Measurements from ENCODE around the gene SLC1A5. TPM values are rescaled to one million over a fixed set of nuclear protein-coding genes. Genes with fewer than 3 reads are reported as not detected.
"Not testable (repeated sequence)": the region's sequence is repeated elsewhere in the genome, so short reads cannot be mapped to it uniquely, and the experiment has no call there.

Gene SLC1A5
- polyA plus RNA-seq, 1 donor from 2014 or later: 1.1 TPM

DNA sequence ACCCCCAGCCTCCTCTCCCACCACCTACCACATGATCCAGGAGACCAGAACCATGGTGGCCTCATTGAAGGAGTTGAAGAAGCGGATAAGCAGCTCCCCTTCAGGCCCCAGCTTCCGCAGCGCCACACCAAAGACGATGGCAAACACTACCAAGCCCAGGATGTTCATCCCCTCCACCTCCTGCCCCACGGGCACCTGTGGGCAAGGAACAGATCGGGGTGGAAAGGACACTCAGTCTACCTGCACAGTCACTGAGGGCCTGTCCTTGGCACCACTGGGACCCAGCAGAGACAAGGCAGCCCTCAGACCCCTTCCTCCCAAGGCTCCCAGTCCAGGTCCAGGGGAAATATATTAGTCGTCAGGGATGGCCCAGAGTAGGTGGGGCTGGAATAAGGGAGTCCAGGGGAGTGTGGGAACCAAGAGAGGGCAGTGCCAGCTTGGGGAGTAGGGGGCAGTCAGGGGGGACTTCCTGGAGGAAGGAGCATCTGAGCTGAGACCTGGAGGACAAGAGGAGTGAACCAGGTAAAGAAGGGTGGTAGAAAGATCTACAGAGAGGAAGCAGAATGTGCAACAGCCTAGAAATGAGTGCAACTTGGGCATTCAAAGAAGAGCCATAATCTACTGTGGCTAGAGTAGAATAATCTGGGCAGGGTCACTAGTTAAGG is 5.9 kb downstream of the SLC1A5 start:
- Histone ChIP-seq H3K27me3 (ENCODE audit: insufficient read depth, low read depth, low read length) (peaks cover 9% of the 10 kb centered on the region), H4K20me1 (ENCODE audit: insufficient read depth) (no peaks in the 10 kb centered on the region), H3K9me3 (ENCODE audit: low read length) (no peaks in the 10 kb centered on the region), H3K79me2 (replicated peaks; ENCODE audit: insufficient read depth, low read length) (no peaks in the 10 kb centered on the region), H3K9ac (ENCODE audit: low read length) (no peak overlapping the region), H3K27ac (ENCODE audit: low read length) (no peak overlapping the region), H2AFZ (ENCODE audit: low read depth, low read length) (no peak overlapping the region), H3K4me2 (ENCODE audit: low read length) (no peak overlapping the region), H3F3A (ENCODE audit: insufficient read depth, low read length, poor library complexity, severe bottlenecking) (no peaks in the 10 kb centered on the region), H3K4me3 (ENCODE audit: low read length) (no peak overlapping the region), H3K9me2 (ENCODE audit: insufficient read depth, low read length) (no peaks in the 10 kb centered on the region), H3K36me3 (ENCODE audit: insufficient read depth, low read length) (no peaks in the 10 kb centered on the region)
- TF ChIP-seq, protein P1, sequence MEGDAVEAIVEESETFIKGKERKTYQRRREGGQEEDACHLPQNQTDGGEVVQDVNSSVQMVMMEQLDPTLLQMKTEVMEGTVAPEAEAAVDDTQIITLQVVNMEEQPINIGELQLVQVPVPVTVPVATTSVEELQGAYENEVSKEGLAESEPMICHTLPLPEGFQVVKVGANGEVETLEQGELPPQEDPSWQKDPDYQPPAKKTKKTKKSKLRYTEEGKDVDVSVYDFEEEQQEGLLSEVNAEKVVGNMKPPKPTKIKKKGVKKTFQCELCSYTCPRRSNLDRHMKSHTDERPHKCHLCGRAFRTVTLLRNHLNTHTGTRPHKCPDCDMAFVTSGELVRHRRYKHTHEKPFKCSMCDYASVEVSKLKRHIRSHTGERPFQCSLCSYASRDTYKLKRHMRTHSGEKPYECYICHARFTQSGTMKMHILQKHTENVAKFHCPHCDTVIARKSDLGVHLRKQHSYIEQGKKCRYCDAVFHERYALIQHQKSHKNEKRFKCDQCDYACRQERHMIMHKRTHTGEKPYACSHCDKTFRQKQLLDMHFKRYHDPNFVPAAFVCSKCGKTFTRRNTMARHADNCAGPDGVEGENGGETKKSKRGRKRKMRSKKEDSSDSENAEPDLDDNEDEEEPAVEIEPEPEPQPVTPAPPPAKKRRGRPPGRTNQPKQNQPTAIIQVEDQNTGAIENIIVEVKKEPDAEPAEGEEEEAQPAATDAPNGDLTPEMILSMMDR (IDR thresholded peaks at IDR 0.05; ENCODE audit: poor library complexity, severe bottlenecking): no peak
- TF ChIP-seq EP300 (conservative IDR thresholded peaks at IDR 0.05; ENCODE audit: poor library complexity, severe bottlenecking): no peak
- no peak for TF ChIP-seq SMC3 (conservative IDR thresholded peaks at IDR 0.05; ENCODE audit: poor library complexity)
- TF ChIP-seq, protein P2, sequence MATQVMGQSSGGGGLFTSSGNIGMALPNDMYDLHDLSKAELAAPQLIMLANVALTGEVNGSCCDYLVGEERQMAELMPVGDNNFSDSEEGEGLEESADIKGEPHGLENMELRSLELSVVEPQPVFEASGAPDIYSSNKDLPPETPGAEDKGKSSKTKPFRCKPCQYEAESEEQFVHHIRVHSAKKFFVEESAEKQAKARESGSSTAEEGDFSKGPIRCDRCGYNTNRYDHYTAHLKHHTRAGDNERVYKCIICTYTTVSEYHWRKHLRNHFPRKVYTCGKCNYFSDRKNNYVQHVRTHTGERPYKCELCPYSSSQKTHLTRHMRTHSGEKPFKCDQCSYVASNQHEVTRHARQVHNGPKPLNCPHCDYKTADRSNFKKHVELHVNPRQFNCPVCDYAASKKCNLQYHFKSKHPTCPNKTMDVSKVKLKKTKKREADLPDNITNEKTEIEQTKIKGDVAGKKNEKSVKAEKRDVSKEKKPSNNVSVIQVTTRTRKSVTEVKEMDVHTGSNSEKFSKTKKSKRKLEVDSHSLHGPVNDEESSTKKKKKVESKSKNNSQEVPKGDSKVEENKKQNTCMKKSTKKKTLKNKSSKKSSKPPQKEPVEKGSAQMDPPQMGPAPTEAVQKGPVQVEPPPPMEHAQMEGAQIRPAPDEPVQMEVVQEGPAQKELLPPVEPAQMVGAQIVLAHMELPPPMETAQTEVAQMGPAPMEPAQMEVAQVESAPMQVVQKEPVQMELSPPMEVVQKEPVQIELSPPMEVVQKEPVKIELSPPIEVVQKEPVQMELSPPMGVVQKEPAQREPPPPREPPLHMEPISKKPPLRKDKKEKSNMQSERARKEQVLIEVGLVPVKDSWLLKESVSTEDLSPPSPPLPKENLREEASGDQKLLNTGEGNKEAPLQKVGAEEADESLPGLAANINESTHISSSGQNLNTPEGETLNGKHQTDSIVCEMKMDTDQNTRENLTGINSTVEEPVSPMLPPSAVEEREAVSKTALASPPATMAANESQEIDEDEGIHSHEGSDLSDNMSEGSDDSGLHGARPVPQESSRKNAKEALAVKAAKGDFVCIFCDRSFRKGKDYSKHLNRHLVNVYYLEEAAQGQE (IDR thresholded peaks at IDR 0.05; ENCODE audit: borderline replicate concordance): no peak
- no peak for TF ChIP-seq RAD21 (conservative IDR thresholded peaks at IDR 0.05)
- no peak for TF ChIP-seq MXI1 (conservative IDR thresholded peaks at IDR 0.05; ENCODE audit: poor library complexity, severe bottlenecking)
- no peak for TF ChIP-seq TAF1 (IDR thresholded peaks at IDR 0.05; ENCODE audit: low read depth)
- no peak for TF ChIP-seq EZH2 (IDR thresholded peaks at IDR 0.05; ENCODE audit: borderline replicate concordance, insufficient read depth, low read length, poor library complexity, severe bottlenecking)
- TF ChIP-seq POLR2AphosphoS5 (IDR thresholded peaks at IDR 0.05): no peak

GRCh38 chr19:46777956-46778645 is 10.3 kb downstream of the SLC1A5 start:
- H3K9me3 ChIP-seq (ENCODE audit: low read length); H3K79me2 ChIP-seq (replicated peaks; ENCODE audit: insufficient read depth, low read length); H3K9me2 ChIP-seq (ENCODE audit: insufficient read depth, low read length); H3K36me3 ChIP-seq (ENCODE audit: insufficient read depth, low read length); H3K27me3 ChIP-seq (ENCODE audit: insufficient read depth, low read depth, low read length); H3K4me3 ChIP-seq (ENCODE audit: low read length); H4K20me1 ChIP-seq (ENCODE audit: insufficient read depth); H2AFZ ChIP-seq (ENCODE audit: low read depth, low read length); H3K4me2 ChIP-seq (ENCODE audit: low read length); H3K9ac ChIP-seq (ENCODE audit: low read length); H3F3A ChIP-seq (ENCODE audit: insufficient read depth, low read length, poor library complexity, severe bottlenecking); H3K27ac ChIP-seq (ENCODE audit: low read length): not testable (repeated sequence)
